Astrocyte of the cerebellum (primary cell): ENCODE data around the gene TK2.

ENCODE experiments used
- DNase-seq: peaks from one replicate; pipeline ENCODE4 v3.0.0-alpha.2; 2011; ENCODE audit warnings: low read depth
- H3K4me3 ChIP-seq: 2 replicates; pipeline ENCODE4 v1.5.1; 2011; ENCODE audit warnings: mild to moderate bottlenecking, low read depth, low read length, moderate library complexity
- CTCF ChIP-seq: IDR thresholded peaks from 2 replicates; pipeline ENCODE4 v1.5.1; 2012; ENCODE audit warnings: low read length, low read depth, moderate library complexity, mild to moderate bottlenecking; ENCODE audit errors: missing control alignments
- in situ Hi-C: cut with HindIII; loops from 2 replicates; pipeline ENCODE4 v1.10.0; 2017; ENCODE audit warnings: low sequenced_read_pairs

Gene TK2

GRCh38 chr16:66510711-66511601, 39.0 kb downstream of the TK2 start:
- DNase-seq, result no peak
- H3K4me3 ChIP-seq, result no peak overlapping the region
- in situ Hi-C loops, result loop anchor here (5.0 kb wide), 1 partner anchor 94 kb away; no protein-coding TSS in a partner anchor
- TF ChIP-seq CTCF, result no peak

- no peak overlapping the region for H3K4me3 ChIP-seq
- in situ Hi-C loops, result loop anchor here (5.0 kb wide), 1 partner anchor 93 kb away; no protein-coding TSS in a partner anchor
- no peak for DNase-seq
- TF ChIP-seq CTCF, result no peak
Measured at GRCh38 chr16:66510298-66510697, 39.6 kb downstream of the TK2 start.

- in situ Hi-C loops, result no loop called here
- DNase-seq, result no peak
- TF ChIP-seq CTCF, result no peak
- no peak overlapping the region for H3K4me3 ChIP-seq
Measured at GRCh38 chr16:66509576-66509975, 40.3 kb downstream of the TK2 start.

- no peak for DNase-seq
- no peak for TF ChIP-seq CTCF
- in situ Hi-C loops, result no loop called here
- H3K4me3 ChIP-seq, result no peak overlapping the region
Measured at GRCh38 chr16:66508914-66509496, 40.9 kb downstream of the TK2 start.

GRCh38 chr16:66508248-66508913, 41.5 kb downstream of the TK2 start:
- TF ChIP-seq CTCF, result no peak
- no peak for DNase-seq
- in situ Hi-C loops, result no loop called here
- H3K4me3 ChIP-seq, result no peak overlapping the region

GRCh38 chr16:66507731-66508239, 42.1 kb downstream of the TK2 start:
- in situ Hi-C loops, result no loop called here
- no peak for TF ChIP-seq CTCF
- H3K4me3 ChIP-seq, result no peak overlapping the region
- no peak for DNase-seq
